ENCODE data around the gene EVA1A.

Gene EVA1A

DNA sequence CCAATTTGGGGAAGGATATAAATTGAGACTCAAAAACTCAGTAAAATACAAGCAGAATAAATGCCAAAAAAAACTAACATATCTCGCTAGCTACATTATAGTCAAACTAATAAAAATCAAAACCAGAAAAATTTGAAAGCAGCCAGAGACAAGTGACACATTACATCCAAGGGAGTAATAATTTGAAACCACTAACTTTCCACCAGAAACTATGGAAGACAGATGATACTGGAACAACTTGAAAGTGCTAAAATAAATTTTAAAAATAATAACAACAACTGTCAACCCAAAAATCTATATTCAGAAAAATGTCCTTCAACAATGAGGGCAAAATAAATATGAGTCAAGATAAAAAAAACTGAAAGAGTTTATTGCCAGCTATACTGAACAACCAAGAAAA, 110.7 kb downstream of the EVA1A start:
- TF ChIP-seq GATA1 (IDR thresholded peaks at IDR 0.05; ENCODE audit: low read depth, low read length) (no peak), POLR2A (IDR thresholded peaks at IDR 0.05; ENCODE audit: low read length) (no peak)
- DNase-seq: no peak

DNA sequence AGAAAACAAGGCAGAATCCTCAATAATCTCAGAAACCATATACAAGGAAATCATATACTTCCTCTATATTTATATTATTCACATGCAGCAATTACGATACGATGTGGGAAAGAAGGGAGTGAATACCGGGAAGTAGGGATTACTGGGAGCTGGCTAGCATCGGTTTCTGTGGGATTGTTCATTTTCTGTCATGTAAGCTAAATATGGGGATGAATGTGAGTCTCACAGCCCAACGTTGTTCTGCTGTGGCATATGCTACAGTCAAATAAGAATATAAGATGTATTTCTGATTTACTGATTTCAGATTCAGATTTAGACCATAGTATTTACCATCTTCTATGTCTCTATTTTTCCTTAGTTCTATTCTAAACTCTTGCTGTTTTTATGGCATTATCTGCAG, 113.6 kb downstream of the EVA1A start:
- DNase-seq: no peak
- no peak for TF ChIP-seq POLR2A (IDR thresholded peaks at IDR 0.05; ENCODE audit: low read length)
- TF ChIP-seq GATA1 (IDR thresholded peaks at IDR 0.05; ENCODE audit: low read depth, low read length): no peak
